ENCODE data around the gene C1QTNF5.

C1QTNF5 gene

GRCh38 chr11:119380827-119381180 lies 40.1 kb upstream of the C1QTNF5 start:
- H3K27ac ChIP-seq = peak overlapping the region; percentile 23
- no peak for TF ChIP-seq ZFX (IDR thresholded peaks at IDR 0.05)
- no peak for TF ChIP-seq CTCF (conservative IDR thresholded peaks at IDR 0.05)

GRCh38 chr11:119380160-119380826 lies 39.6 kb upstream of the C1QTNF5 start:
- no peak for TF ChIP-seq ZFX (IDR thresholded peaks at IDR 0.05)
- no peak for TF ChIP-seq CTCF (conservative IDR thresholded peaks at IDR 0.05)
- H3K27ac ChIP-seq = no peak overlapping the region

- TF ChIP-seq ZFX (IDR thresholded peaks at IDR 0.05) (no peak), CTCF (conservative IDR thresholded peaks at IDR 0.05) (no peak)
- H3K27ac ChIP-seq = no peak overlapping the region
Measured at GRCh38 chr11:119378851-119379465, 38.3 kb upstream of the C1QTNF5 start.

- no peak overlapping the region for H3K27ac ChIP-seq
- TF ChIP-seq CTCF (conservative IDR thresholded peaks at IDR 0.05) (no peak), ZFX (IDR thresholded peaks at IDR 0.05) (no peak)
Measured at GRCh38 chr11:119377961-119378667, 37.4 kb upstream of the C1QTNF5 start.

GRCh38 chr11:119377112-119377901 lies 36.6 kb upstream of the C1QTNF5 start:
- H3K27ac ChIP-seq = no peak overlapping the region
- TF ChIP-seq CTCF (conservative IDR thresholded peaks at IDR 0.05) (no peak), ZFX (IDR thresholded peaks at IDR 0.05) (no peak)

GRCh38 chr11:119376197-119376847 lies 35.6 kb upstream of the C1QTNF5 start:
- H3K27ac ChIP-seq = no peak overlapping the region
- TF ChIP-seq ZFX (IDR thresholded peaks at IDR 0.05) = no peak
- no peak for TF ChIP-seq CTCF (conservative IDR thresholded peaks at IDR 0.05)
